Keratinocyte (primary cell): ENCODE data around the gene DCAF6.

Source experiments
- EZH2 ChIP-seq: IDR thresholded peaks from one replicate; pipeline ENCODE4 v1.6.1; 2012; ENCODE audit warnings: inconsistent platforms, mild to moderate bottlenecking, low read length, moderate library complexity
- TF ChIP-seq, protein P1 (sequence below), 3 experiments: IDR thresholded peaks in 1 of 3; conservative IDR thresholded peaks in 1 of 3; optimal IDR thresholded peaks in 1 of 3; 2 replicates in 2 of 3; 3 replicates in 1 of 3; pipeline versions ENCODE3 to v1.5.1; 2011; ENCODE audit warnings: low read length in 3 of 3, mild to moderate bottlenecking in 3 of 3, moderate library complexity in 2 of 3, control low read depth in 1 of 3, inconsistent platforms in 1 of 3; ENCODE audit not compliant: insufficient read depth in 2 of 3; ENCODE audit errors: extremely low read depth in 1 of 3

GRCh38 chr1:167915569-167915968 is 20.9 kb upstream of the DCAF6 start:
- TF ChIP-seq, protein P1, sequence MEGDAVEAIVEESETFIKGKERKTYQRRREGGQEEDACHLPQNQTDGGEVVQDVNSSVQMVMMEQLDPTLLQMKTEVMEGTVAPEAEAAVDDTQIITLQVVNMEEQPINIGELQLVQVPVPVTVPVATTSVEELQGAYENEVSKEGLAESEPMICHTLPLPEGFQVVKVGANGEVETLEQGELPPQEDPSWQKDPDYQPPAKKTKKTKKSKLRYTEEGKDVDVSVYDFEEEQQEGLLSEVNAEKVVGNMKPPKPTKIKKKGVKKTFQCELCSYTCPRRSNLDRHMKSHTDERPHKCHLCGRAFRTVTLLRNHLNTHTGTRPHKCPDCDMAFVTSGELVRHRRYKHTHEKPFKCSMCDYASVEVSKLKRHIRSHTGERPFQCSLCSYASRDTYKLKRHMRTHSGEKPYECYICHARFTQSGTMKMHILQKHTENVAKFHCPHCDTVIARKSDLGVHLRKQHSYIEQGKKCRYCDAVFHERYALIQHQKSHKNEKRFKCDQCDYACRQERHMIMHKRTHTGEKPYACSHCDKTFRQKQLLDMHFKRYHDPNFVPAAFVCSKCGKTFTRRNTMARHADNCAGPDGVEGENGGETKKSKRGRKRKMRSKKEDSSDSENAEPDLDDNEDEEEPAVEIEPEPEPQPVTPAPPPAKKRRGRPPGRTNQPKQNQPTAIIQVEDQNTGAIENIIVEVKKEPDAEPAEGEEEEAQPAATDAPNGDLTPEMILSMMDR (optimal IDR thresholded peaks at IDR 0.05 in 1 of 3, IDR thresholded peaks at IDR 0.05 in 1 of 3, conservative IDR thresholded peaks at IDR 0.05 in 1 of 3; ENCODE audit: extremely low read depth in 1 of 3, insufficient read depth in 2 of 3, low read length in 3 of 3) = no peak
- no peak for TF ChIP-seq EZH2
